ENCODE measurements around the gene EXTL1.

Gene EXTL1

DNA sequence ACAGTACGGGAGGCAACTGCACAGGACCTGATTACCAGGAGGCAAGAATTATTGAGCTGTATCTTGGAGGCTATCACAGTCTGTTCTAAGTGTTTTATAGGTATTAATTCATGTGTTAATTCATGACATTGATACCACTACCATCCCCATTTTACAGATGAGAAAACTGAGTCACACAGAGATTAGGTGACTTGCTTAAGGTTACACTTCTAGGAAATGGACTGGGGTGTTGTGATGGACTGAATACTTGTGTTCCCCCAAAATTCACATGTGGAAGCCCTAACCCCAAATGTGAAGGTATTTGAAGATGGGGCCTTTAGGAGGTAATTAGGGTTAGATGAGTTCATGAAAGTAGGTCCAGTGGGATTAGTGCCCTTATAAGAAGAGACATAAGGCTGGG lies 55.9 kb downstream of the EXTL1 start:
- no peaks in the 10 kb centered on the region for H3K27me3 ChIP-seq (ENCODE audit: control insufficient read depth, insufficient read depth, low read length)
- H3K27ac ChIP-seq (ENCODE audit: low read depth, low read length) = no peak overlapping the region
- H3K4me1 ChIP-seq (ENCODE audit: control insufficient read depth, insufficient read depth, low read length) = no peaks in the 10 kb centered on the region
- no peak overlapping the region for H3K9ac ChIP-seq (ENCODE audit: low read length)
- no peaks in the 10 kb centered on the region for H3K36me3 ChIP-seq (ENCODE audit: control insufficient read depth, insufficient read depth, low read length)
- H3K4me3 ChIP-seq (ENCODE audit: low read length) = no peak overlapping the region

- no peaks in the 10 kb centered on the region for H3K27me3 ChIP-seq (ENCODE audit: control insufficient read depth, insufficient read depth, low read length)
- no peaks in the 10 kb centered on the region for H3K4me1 ChIP-seq (ENCODE audit: control insufficient read depth, insufficient read depth, low read length)
- H3K4me3 ChIP-seq (ENCODE audit: low read length) = no peak overlapping the region
- H3K9ac ChIP-seq (ENCODE audit: low read length) = no peak overlapping the region
- H3K27ac ChIP-seq (ENCODE audit: low read depth, low read length) = no peak overlapping the region
- H3K36me3 ChIP-seq (ENCODE audit: control insufficient read depth, insufficient read depth, low read length) = no peaks in the 10 kb centered on the region
These were observed 57.0 kb downstream of the EXTL1 start for GRCh38 chr1:26078286-26079177.

GRCh38 chr1:26079178-26079563 lies 57.6 kb downstream of the EXTL1 start:
- Histone ChIP-seq H3K4me3 (ENCODE audit: low read length) (no peak overlapping the region), H3K27ac (ENCODE audit: low read depth, low read length) (no peak overlapping the region), H3K9ac (ENCODE audit: low read length) (no peak overlapping the region), H3K4me1 (ENCODE audit: control insufficient read depth, insufficient read depth, low read length) (no peaks in the 10 kb centered on the region), H3K36me3 (ENCODE audit: control insufficient read depth, insufficient read depth, low read length) (no peaks in the 10 kb centered on the region), H3K27me3 (ENCODE audit: control insufficient read depth, insufficient read depth, low read length) (no peaks in the 10 kb centered on the region)

DNA sequence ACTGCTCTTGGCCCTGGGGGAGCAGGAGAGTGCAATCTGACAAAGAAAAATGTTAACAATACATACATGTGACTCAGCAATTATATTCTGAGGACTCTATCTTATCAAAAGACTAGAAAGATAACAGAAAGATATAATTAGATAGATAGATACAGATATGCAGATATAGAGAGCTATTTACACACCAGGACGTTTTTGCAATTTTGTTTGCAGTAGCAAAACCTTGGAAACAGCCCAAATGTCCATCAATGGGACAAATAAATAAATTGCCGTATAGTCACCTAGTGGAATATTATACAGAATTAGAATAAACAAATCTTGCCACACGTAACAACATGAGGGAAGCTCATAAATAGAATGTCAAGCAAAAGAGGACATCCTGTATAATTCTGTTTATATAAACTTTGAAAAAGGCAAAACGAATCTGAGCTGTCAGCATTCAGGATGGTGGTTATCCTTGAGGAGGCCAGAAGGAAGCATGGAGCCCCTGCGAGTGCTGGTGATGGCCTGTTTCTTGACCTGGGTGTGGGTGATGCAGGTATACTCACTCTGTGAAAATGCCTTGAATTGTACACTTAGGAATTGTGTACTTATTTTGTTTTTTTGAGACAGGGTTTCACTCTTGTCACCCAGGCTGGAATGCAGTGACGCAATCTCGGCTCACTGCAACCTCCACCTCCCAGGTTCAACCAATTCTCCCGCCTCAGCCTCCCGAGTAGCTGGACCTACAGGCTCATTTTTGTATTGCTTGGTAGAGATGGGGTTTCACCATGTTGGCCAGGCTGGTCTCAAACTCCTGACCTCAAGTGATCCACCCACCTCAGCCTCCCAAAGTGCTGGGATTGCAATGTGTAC lies 58.6 kb downstream of the EXTL1 start:
- Histone ChIP-seq H3K27ac (ENCODE audit: low read depth, low read length) (no peak overlapping the region), H3K4me1 (ENCODE audit: control insufficient read depth, insufficient read depth, low read length) (no peaks in the 10 kb centered on the region), H3K4me3 (ENCODE audit: low read length) (no peak overlapping the region), H3K27me3 (ENCODE audit: control insufficient read depth, insufficient read depth, low read length) (no peaks in the 10 kb centered on the region), H3K36me3 (ENCODE audit: control insufficient read depth, insufficient read depth, low read length) (no peaks in the 10 kb centered on the region), H3K9ac (ENCODE audit: low read length) (no peak overlapping the region)

DNA sequence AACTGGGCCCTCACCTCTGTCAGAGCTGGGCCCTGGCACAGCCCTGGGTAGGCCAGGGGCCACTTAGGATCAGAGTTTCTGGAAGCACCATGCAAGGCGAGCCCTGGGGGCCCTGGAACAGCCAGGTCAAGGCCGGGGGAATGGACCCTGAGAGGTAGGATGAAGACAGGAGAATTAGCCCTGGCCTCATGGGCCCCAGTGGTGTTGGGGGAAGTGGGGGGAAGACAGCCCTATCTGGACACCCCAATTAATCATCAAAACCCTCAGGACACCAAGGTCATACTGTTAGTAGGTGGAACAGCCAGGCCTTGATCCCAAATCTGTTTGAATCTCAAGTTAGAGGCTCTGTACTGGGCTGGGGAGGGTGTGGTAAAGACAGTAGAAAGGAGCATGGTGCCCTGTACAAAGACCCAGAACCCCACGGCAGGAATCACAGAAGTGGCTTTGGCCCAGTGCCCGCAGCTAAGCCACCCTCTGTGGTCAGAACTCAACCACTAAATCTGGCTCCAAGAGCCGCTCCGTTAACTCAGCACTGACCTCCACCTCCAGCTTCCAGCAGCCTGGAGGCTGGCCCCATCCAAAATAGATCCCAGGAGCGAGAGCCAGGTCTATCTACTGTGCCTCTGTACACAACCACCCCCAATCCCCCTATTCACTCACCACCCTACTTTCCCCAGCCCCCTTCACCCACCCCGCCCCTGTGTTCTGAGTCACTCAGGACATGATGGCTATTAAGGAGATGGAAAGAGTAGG lies 59.9 kb downstream of the EXTL1 start:
- Histone ChIP-seq H3K27ac (ENCODE audit: low read depth, low read length) (no peak overlapping the region), H3K27me3 (ENCODE audit: control insufficient read depth, insufficient read depth, low read length) (no peaks in the 10 kb centered on the region), H3K4me1 (ENCODE audit: control insufficient read depth, insufficient read depth, low read length) (no peaks in the 10 kb centered on the region), H3K9ac (ENCODE audit: low read length) (no peak overlapping the region), H3K36me3 (ENCODE audit: control insufficient read depth, insufficient read depth, low read length) (no peaks in the 10 kb centered on the region), H3K4me3 (ENCODE audit: low read length) (no peak overlapping the region)

DNA sequence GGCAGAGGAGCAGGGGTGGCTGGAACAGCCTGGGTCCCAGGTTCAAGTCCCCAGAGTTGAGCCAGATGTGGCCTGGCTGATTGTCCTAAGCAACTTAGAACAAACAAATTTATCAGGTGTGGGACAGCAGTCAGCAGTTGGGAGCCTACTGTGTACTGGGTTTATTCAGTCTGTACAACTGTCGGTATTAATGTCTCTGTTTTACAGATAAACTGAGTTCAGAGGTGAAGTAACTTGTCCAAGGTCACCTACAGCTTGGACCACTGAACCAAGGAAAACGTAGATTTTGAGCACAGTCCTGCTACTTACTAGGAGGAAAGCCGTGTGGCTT lies 60.4 kb downstream of the EXTL1 start:
- H3K27me3 ChIP-seq (ENCODE audit: control insufficient read depth, insufficient read depth, low read length) = no peaks in the 10 kb centered on the region
- H3K36me3 ChIP-seq (ENCODE audit: control insufficient read depth, insufficient read depth, low read length) = no peaks in the 10 kb centered on the region
- H3K9ac ChIP-seq (ENCODE audit: low read length) = no peak overlapping the region
- H3K27ac ChIP-seq (ENCODE audit: low read depth, low read length) = no peak overlapping the region
- H3K4me3 ChIP-seq (ENCODE audit: low read length) = no peak overlapping the region
- no peaks in the 10 kb centered on the region for H3K4me1 ChIP-seq (ENCODE audit: control insufficient read depth, insufficient read depth, low read length)

- Histone ChIP-seq H3K9ac (ENCODE audit: low read length) (no peak overlapping the region), H3K36me3 (ENCODE audit: control insufficient read depth, insufficient read depth, low read length) (no peaks in the 10 kb centered on the region), H3K4me1 (ENCODE audit: control insufficient read depth, insufficient read depth, low read length) (no peaks in the 10 kb centered on the region), H3K27ac (ENCODE audit: low read depth, low read length) (no peak overlapping the region), H3K4me3 (ENCODE audit: low read length) (no peak overlapping the region), H3K27me3 (ENCODE audit: control insufficient read depth, insufficient read depth, low read length) (peaks cover 2% of the 10 kb centered on the region)
These were observed 61.6 kb downstream of the EXTL1 start for GRCh38 chr1:26083208-26083607.

GRCh38 chr1:26084091-26084561 lies 62.6 kb downstream of the EXTL1 start:
- Histone ChIP-seq H3K9ac (ENCODE audit: low read length) (no peak overlapping the region), H3K27me3 (ENCODE audit: control insufficient read depth, insufficient read depth, low read length) (peaks cover 2% of the 10 kb centered on the region), H3K4me3 (ENCODE audit: low read length) (no peak overlapping the region), H3K4me1 (ENCODE audit: control insufficient read depth, insufficient read depth, low read length) (no peaks in the 10 kb centered on the region), H3K27ac (ENCODE audit: low read depth, low read length) (no peak overlapping the region), H3K36me3 (ENCODE audit: control insufficient read depth, insufficient read depth, low read length) (no peaks in the 10 kb centered on the region)

- H3K9ac ChIP-seq (ENCODE audit: low read length) = no peak overlapping the region
These were observed 63.3 kb downstream of the EXTL1 start for GRCh38 chr1:26084844-26085243.

More at GRCh38 chr1:26084844-26085243, 63.3 kb downstream of the EXTL1 start:
- no peaks in the 10 kb centered on the region for H3K4me1 ChIP-seq (ENCODE audit: control insufficient read depth, insufficient read depth, low read length)
- H3K27me3 ChIP-seq (ENCODE audit: control insufficient read depth, insufficient read depth, low read length) = peaks cover 2% of the 10 kb centered on the region
- no peaks in the 10 kb centered on the region for H3K36me3 ChIP-seq (ENCODE audit: control insufficient read depth, insufficient read depth, low read length)
- no peak overlapping the region for H3K4me3 ChIP-seq (ENCODE audit: low read length)
- no peak overlapping the region for H3K27ac ChIP-seq (ENCODE audit: low read depth, low read length)
